Nephron (organoid): ENCODE results near the gene PPP1R36.
"Not testable (repeated sequence)": the region's sequence is repeated elsewhere in the genome, so short reads cannot be mapped to it uniquely, and the experiment has no call there.

Experiments
- H3K27ac Mint-ChIP-seq, 3 experiments: 2 replicates each; pipeline ENCODE4 v1.8.0; 2020; ENCODE audit warnings: mixed read lengths in 3 of 3, mild to moderate bottlenecking in 2 of 3, moderate library complexity in 1 of 3
- H3K27me3 Mint-ChIP-seq: 2 replicates; pipeline ENCODE4 v1.8.0; 2021; ENCODE audit warnings: low read depth, mild to moderate bottlenecking, moderate library complexity, mixed read lengths
- H3K36me3 Mint-ChIP-seq: 2 replicates; pipeline ENCODE4 v1.8.0; 2020; ENCODE audit warnings: low read depth, mixed read lengths
- H3K4me1 Mint-ChIP-seq: 2 replicates; pipeline ENCODE4 v1.8.0; 2020; ENCODE audit warnings: mixed read lengths
- H3K4me3 Mint-ChIP-seq, 3 experiments: 2 replicates each; pipeline ENCODE4 v1.8.0; 2020; ENCODE audit warnings: mild to moderate bottlenecking in 3 of 3, mixed read lengths in 3 of 3, moderate library complexity in 2 of 3
- H3K9me3 Mint-ChIP-seq: 2 replicates; pipeline ENCODE4 v1.8.0; 2020; ENCODE audit warnings: mixed read lengths
- TF ChIP-seq, protein P1 (sequence below), 3 experiments: fragments of 200-600 bp; sonication (generic); IDR thresholded peaks; one replicate each; pipeline ENCODE4 v1.5.0; 2021; ENCODE audit warnings: antibody characterized with exemption in 3 of 3; ENCODE audit not compliant: unreplicated experiment in 3 of 3

PPP1R36 gene

GRCh38 chr14:64630778-64631177, 81.0 kb downstream of the PPP1R36 start:
- TF ChIP-seq, protein P1, sequence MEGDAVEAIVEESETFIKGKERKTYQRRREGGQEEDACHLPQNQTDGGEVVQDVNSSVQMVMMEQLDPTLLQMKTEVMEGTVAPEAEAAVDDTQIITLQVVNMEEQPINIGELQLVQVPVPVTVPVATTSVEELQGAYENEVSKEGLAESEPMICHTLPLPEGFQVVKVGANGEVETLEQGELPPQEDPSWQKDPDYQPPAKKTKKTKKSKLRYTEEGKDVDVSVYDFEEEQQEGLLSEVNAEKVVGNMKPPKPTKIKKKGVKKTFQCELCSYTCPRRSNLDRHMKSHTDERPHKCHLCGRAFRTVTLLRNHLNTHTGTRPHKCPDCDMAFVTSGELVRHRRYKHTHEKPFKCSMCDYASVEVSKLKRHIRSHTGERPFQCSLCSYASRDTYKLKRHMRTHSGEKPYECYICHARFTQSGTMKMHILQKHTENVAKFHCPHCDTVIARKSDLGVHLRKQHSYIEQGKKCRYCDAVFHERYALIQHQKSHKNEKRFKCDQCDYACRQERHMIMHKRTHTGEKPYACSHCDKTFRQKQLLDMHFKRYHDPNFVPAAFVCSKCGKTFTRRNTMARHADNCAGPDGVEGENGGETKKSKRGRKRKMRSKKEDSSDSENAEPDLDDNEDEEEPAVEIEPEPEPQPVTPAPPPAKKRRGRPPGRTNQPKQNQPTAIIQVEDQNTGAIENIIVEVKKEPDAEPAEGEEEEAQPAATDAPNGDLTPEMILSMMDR (IDR thresholded peaks at IDR 0.05; ENCODE audit: unreplicated experiment in 3 of 3): no peak
- peaks cover 8% of the 10 kb centered on the region for H3K27me3 Mint-ChIP-seq
- H3K4me1 Mint-ChIP-seq: peaks cover 17% of the 10 kb centered on the region
- H3K27ac Mint-ChIP-seq: no peak overlapping the region
- no peaks in the 10 kb centered on the region for H3K9me3 Mint-ChIP-seq
- no peaks in the 10 kb centered on the region for H3K36me3 Mint-ChIP-seq
- no peak overlapping the region for H3K4me3 Mint-ChIP-seq

GRCh38 chr14:64631222-64631621, 81.5 kb downstream of the PPP1R36 start:
- not testable (repeated sequence) for H3K9me3 Mint-ChIP-seq, H3K27ac Mint-ChIP-seq, H3K36me3 Mint-ChIP-seq, H3K27me3 Mint-ChIP-seq, H3K4me3 Mint-ChIP-seq
- peaks cover 17% of the 10 kb centered on the region for H3K4me1 Mint-ChIP-seq

DNA sequence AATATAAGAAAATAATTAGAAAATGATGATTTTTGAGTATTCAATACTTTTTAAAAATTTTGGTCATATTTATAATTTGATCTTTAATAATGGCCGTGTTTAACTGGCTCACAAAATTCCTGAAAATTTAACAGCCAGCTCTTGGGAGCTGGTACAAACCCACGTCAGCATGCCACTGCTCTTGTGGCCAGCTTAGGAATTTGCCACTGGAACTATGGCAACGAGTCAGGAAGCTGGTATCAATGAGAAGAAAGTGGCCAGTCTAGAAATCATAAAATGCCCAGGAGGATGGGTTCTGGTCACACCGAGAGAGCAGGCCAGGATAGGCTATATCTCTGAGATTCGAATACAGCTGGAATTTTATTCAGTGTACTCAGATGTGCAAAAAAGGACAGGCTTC, 82.3 kb downstream of the PPP1R36 start:
- Mint-ChIP-seq H3K27me3 (peaks cover 8% of the 10 kb centered on the region), H3K27ac (no peak overlapping the region), H3K9me3 (no peaks in the 10 kb centered on the region), H3K36me3 (no peaks in the 10 kb centered on the region), H3K4me1 (peaks cover 20% of the 10 kb centered on the region), H3K4me3 (no peak overlapping the region)
- TF ChIP-seq, protein P1 (IDR thresholded peaks at IDR 0.05; ENCODE audit: unreplicated experiment in 3 of 3): no peak

DNA sequence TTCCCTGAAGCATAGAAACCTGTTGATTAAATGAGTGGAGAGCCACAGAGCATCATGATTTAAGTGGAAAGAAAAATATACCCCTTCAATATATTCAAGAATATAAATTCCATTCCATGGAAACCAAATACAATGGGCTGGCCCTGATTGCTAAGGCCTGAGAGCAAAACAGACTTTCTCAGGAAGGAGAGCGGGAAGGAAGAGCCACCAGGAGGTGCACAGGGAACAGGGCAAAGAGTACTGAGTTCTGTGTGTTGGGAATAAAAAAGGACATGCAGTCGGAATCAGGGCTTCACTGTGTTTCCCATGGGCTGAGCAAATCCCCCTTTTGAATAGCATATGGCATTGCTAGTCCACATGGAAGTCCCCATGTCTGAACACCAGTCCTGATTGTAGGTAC, 84.8 kb downstream of the PPP1R36 start:
- H3K9me3 Mint-ChIP-seq: no peaks in the 10 kb centered on the region
- no peaks in the 10 kb centered on the region for H3K27me3 Mint-ChIP-seq
- TF ChIP-seq, protein P1 (IDR thresholded peaks at IDR 0.05; ENCODE audit: unreplicated experiment in 3 of 3): no peak
- H3K36me3 Mint-ChIP-seq: no peaks in the 10 kb centered on the region
- no peak overlapping the region for H3K4me3 Mint-ChIP-seq
- peaks cover 16% of the 10 kb centered on the region for H3K4me1 Mint-ChIP-seq
- peak overlapping the region in 1 of 3 experiments; percentile 41 for H3K27ac Mint-ChIP-seq

GRCh38 chr14:64636208-64636979, 86.6 kb downstream of the PPP1R36 start:
- peaks cover 14% of the 10 kb centered on the region for H3K4me1 Mint-ChIP-seq
- H3K4me3 Mint-ChIP-seq: no peak overlapping the region
- no peaks in the 10 kb centered on the region for H3K9me3 Mint-ChIP-seq
- no peaks in the 10 kb centered on the region for H3K36me3 Mint-ChIP-seq
- no peaks in the 10 kb centered on the region for H3K27me3 Mint-ChIP-seq
- TF ChIP-seq, protein P1 (IDR thresholded peaks at IDR 0.05; ENCODE audit: unreplicated experiment in 3 of 3): peak; percentile 90 to 91 (median 90)
- peak overlapping the region in 1 of 3 experiments; percentile 39 for H3K27ac Mint-ChIP-seq

DNA sequence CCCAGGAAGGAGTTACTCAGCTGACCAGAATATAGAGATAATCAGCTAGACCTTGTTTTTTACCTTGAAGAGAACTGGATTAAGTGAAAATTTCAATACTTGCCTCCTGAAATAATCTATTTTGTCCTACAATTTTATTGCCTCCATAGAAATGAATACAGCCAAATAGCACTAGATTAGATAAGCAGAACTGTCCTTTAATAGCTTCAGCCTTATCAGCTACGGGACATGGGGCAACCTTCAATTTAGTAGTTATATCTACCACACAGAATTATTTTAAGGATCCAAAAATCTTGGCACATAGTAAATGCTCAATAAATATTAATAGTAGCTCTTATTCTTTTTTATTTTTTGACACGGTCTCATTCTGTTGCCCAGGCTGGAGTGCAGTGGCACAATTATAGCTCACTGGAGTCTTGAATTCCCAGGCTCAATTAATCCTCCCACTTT, 87.2 kb downstream of the PPP1R36 start:
- Mint-ChIP-seq H3K36me3 (no peaks in the 10 kb centered on the region), H3K4me1 (peaks cover 14% of the 10 kb centered on the region), H3K9me3 (no peaks in the 10 kb centered on the region), H3K27me3 (no peaks in the 10 kb centered on the region), H3K4me3 (no peak overlapping the region), H3K27ac (peak overlapping the region in 1 of 3 experiments; percentile 39)
- TF ChIP-seq, protein P1 (IDR thresholded peaks at IDR 0.05; ENCODE audit: unreplicated experiment in 3 of 3): no peak
